ENCODE data around the gene BRSK1.

The BRSK1 gene

DNA sequence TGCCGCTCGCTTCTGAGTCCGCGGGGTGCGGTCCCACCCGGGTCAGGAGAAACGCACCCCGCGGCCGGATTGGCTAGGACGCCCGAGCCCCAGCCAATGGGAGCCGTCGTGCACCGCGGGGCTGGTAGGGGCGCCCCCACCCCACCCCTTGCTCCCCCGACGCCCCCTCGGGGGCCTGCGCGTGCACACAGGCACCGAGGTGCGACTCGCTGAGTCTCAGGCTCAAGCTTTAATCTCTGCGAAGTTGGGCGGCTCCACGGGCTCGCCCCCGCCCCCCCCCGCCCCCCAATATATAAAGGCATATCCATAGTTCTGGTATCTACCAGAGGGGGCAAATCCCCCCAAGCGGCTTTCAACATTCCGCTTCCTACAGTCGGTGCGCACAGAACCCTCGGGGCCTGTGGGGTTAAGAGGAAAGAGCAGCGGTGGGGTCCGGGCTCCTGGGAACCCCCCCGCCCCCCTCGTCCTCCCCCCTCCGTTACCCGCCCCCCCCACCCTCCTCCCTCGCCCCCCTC is 71.0 kb downstream of the BRSK1 start, which contains the start of gene COX6B2:
Gene COX6B2 (minus strand): TSS at position 22 of the 515 bp plus-strand sequence. CDS start 198 bp downstream, outside the sequence.
- Histone ChIP-seq H3K4me3 (ENCODE audit: low read length, poor library complexity, severe bottlenecking) (no peak within 1 kb of the TSS), H3F3A (ENCODE audit: low read depth) (no peaks in the 10 kb centered on the region), H3K9ac (ENCODE audit: low read depth, low read length, poor library complexity, severe bottlenecking) (no peak within 1 kb of the TSS), H3K4me1 (ENCODE audit: insufficient read depth, low read length, poor library complexity, severe bottlenecking) (no peaks in the 10 kb centered on the region), H3K79me2 (ENCODE audit: insufficient read depth, low read length) (no peaks in the 10 kb centered on the region), H3K36me3 (ENCODE audit: insufficient read depth, low read length) (no peaks in the 10 kb centered on the region), H3K9me2 (replicated peaks; ENCODE audit: low read depth, low read length) (no peaks in the 10 kb centered on the region), H3K27me3 (ENCODE audit: insufficient read depth, low read length, poor library complexity, severe bottlenecking) (no peaks in the 10 kb centered on the region), H3K4me2 (ENCODE audit: low read depth, low read length, poor library complexity, severe bottlenecking) (no peak within 1 kb of the TSS), H2AFZ (ENCODE audit: low read length) (no peak within 1 kb of the TSS), H4K20me1 (ENCODE audit: insufficient read depth, low read length, poor library complexity, severe bottlenecking) (no peaks in the 10 kb centered on the region), H3K9me3 (ENCODE audit: insufficient read depth, low read depth, low read length) (no peaks in the 10 kb centered on the region)
- TF ChIP-seq, protein P1, sequence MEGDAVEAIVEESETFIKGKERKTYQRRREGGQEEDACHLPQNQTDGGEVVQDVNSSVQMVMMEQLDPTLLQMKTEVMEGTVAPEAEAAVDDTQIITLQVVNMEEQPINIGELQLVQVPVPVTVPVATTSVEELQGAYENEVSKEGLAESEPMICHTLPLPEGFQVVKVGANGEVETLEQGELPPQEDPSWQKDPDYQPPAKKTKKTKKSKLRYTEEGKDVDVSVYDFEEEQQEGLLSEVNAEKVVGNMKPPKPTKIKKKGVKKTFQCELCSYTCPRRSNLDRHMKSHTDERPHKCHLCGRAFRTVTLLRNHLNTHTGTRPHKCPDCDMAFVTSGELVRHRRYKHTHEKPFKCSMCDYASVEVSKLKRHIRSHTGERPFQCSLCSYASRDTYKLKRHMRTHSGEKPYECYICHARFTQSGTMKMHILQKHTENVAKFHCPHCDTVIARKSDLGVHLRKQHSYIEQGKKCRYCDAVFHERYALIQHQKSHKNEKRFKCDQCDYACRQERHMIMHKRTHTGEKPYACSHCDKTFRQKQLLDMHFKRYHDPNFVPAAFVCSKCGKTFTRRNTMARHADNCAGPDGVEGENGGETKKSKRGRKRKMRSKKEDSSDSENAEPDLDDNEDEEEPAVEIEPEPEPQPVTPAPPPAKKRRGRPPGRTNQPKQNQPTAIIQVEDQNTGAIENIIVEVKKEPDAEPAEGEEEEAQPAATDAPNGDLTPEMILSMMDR (conservative IDR thresholded peaks at IDR 0.05; ENCODE audit: low read length) = no peak
- TF ChIP-seq EZH2phosphoT487 (IDR thresholded peaks at IDR 0.05; ENCODE audit: borderline replicate concordance) = no peak

DNA sequence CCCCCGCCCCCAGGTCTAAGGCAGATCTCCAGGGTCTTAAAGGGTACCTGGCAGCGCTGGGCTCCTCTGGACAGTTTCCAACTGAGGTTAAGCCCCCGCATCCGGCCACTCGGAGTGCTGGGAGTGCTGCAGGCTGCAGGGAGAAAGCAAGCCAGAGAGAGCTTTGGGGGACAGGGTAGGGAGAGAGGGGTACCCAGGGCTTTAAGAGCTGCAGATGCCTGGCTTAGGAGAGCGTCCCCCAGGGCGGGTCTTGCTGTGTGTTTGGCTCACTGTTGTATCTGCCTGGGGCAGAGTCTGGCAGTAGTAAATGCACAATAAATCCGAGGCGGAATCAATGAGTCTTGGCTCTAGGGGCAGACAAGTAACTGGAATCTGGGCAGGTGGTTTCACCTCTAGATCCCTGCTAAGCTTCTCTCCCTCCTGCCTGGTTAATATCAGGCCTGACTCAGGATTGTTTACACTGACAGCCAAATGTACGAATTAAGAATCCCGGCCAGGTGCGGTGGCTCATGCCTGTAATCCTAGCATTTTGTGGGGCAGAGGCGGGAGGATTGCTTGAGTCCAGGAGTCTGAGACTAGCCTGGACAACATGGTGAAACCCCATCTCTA is 71.5 kb downstream of the BRSK1 start:
- H4K20me1 ChIP-seq (ENCODE audit: insufficient read depth, low read length, poor library complexity, severe bottlenecking) = no peaks in the 10 kb centered on the region
- no peaks in the 10 kb centered on the region for H3K9me2 ChIP-seq (replicated peaks; ENCODE audit: low read depth, low read length)
- no peak overlapping the region for H2AFZ ChIP-seq (ENCODE audit: low read length)
- H3K9me3 ChIP-seq (ENCODE audit: insufficient read depth, low read depth, low read length) = no peaks in the 10 kb centered on the region
- no peak overlapping the region for H3K9ac ChIP-seq (ENCODE audit: low read depth, low read length, poor library complexity, severe bottlenecking)
- no peaks in the 10 kb centered on the region for H3K79me2 ChIP-seq (ENCODE audit: insufficient read depth, low read length)
- no peak for TF ChIP-seq EZH2phosphoT487 (IDR thresholded peaks at IDR 0.05; ENCODE audit: borderline replicate concordance)
- TF ChIP-seq, protein P1 (conservative IDR thresholded peaks at IDR 0.05; ENCODE audit: low read length) = no peak
- H3K36me3 ChIP-seq (ENCODE audit: insufficient read depth, low read length) = no peaks in the 10 kb centered on the region
- no peaks in the 10 kb centered on the region for H3F3A ChIP-seq (ENCODE audit: low read depth)
- no peak overlapping the region for H3K4me3 ChIP-seq (ENCODE audit: low read length, poor library complexity, severe bottlenecking)
- H3K4me2 ChIP-seq (ENCODE audit: low read depth, low read length, poor library complexity, severe bottlenecking) = no peak overlapping the region
- no peaks in the 10 kb centered on the region for H3K4me1 ChIP-seq (ENCODE audit: insufficient read depth, low read length, poor library complexity, severe bottlenecking)
- H3K27me3 ChIP-seq (ENCODE audit: insufficient read depth, low read length, poor library complexity, severe bottlenecking) = no peaks in the 10 kb centered on the region

DNA sequence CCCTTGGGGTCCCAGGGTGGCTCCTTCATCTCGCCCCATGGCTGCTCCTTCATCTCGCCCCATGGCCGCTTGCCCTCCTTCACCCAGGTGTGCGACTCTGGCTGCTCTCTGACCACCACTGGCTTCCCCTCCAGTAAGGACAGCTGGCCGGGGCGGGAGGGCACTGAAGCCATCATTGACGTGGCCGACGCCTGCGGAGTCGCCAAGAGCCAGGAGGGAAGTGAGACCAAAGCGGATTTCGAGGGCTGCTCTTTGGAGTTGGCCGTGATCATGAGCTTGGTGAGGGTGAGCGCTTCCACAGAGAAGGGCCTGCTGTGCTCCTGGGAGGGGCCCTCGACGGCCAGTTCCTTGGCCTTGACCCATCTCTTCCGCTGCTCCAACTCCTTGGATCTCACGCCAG is 74.7 kb downstream of the BRSK1 start:
- H3K9ac ChIP-seq (ENCODE audit: low read depth, low read length, poor library complexity, severe bottlenecking) = no peak overlapping the region
- H3K9me2 ChIP-seq (replicated peaks; ENCODE audit: low read depth, low read length) = no peaks in the 10 kb centered on the region
- H3K4me2 ChIP-seq (ENCODE audit: low read depth, low read length, poor library complexity, severe bottlenecking) = no peak overlapping the region
- H3F3A ChIP-seq (ENCODE audit: low read depth) = no peaks in the 10 kb centered on the region
- H3K4me1 ChIP-seq (ENCODE audit: insufficient read depth, low read length, poor library complexity, severe bottlenecking) = no peaks in the 10 kb centered on the region
- H3K36me3 ChIP-seq (ENCODE audit: insufficient read depth, low read length) = no peaks in the 10 kb centered on the region
- H2AFZ ChIP-seq (ENCODE audit: low read length) = no peak overlapping the region
- H3K79me2 ChIP-seq (ENCODE audit: insufficient read depth, low read length) = no peaks in the 10 kb centered on the region
- H3K9me3 ChIP-seq (ENCODE audit: insufficient read depth, low read depth, low read length) = no peaks in the 10 kb centered on the region
- H3K4me3 ChIP-seq (ENCODE audit: low read length, poor library complexity, severe bottlenecking) = no peak overlapping the region
- TF ChIP-seq, protein P1 (conservative IDR thresholded peaks at IDR 0.05; ENCODE audit: low read length) = no peak
- no peak for TF ChIP-seq EZH2phosphoT487 (IDR thresholded peaks at IDR 0.05; ENCODE audit: borderline replicate concordance)
- H3K27me3 ChIP-seq (ENCODE audit: insufficient read depth, low read length, poor library complexity, severe bottlenecking) = no peaks in the 10 kb centered on the region
- H4K20me1 ChIP-seq (ENCODE audit: insufficient read depth, low read length, poor library complexity, severe bottlenecking) = no peaks in the 10 kb centered on the region
